Measurements from ENCODE around the gene SLC34A1.
"Not testable (repeated sequence)": the region's sequence is repeated elsewhere in the genome, so short reads cannot be mapped to it uniquely, and the experiment has no call there.

GRCh38 chr5:177420472-177420871 is 36.2 kb downstream of the SLC34A1 start:
- TF ChIP-seq, protein P1, sequence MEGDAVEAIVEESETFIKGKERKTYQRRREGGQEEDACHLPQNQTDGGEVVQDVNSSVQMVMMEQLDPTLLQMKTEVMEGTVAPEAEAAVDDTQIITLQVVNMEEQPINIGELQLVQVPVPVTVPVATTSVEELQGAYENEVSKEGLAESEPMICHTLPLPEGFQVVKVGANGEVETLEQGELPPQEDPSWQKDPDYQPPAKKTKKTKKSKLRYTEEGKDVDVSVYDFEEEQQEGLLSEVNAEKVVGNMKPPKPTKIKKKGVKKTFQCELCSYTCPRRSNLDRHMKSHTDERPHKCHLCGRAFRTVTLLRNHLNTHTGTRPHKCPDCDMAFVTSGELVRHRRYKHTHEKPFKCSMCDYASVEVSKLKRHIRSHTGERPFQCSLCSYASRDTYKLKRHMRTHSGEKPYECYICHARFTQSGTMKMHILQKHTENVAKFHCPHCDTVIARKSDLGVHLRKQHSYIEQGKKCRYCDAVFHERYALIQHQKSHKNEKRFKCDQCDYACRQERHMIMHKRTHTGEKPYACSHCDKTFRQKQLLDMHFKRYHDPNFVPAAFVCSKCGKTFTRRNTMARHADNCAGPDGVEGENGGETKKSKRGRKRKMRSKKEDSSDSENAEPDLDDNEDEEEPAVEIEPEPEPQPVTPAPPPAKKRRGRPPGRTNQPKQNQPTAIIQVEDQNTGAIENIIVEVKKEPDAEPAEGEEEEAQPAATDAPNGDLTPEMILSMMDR (IDR thresholded peaks at IDR 0.05), result not testable (repeated sequence)
- TF ChIP-seq POLR2A, POLR2AphosphoS5 (IDR thresholded peaks at IDR 0.05): not testable (repeated sequence)

All from gastroesophageal sphincter (tissue), 3 donors.